A673 (cell line): ENCODE results near the gene MAST1. TPM values are rescaled to one million over a fixed set of nuclear protein-coding genes. Genes with fewer than 3 reads are reported as not detected.
"Not testable (repeated sequence)": the region's sequence is repeated elsewhere in the genome, so short reads cannot be mapped to it uniquely, and the experiment has no call there.

ENCODE experiments used
- BruUV-seq: library from RNA; stranded (reverse); fragments of 400-500 nt; replicated peaks from 2 replicates; lab custom pipeline; 2021; lab: Mats Ljungman, UMichigan
- CTCF ChIA-PET: fragments of 300-600 bp; sonication (Branson Sonifier 250); formaldehyde crosslinking; loops from one replicate; lab custom pipeline; 2022; ENCODE audit warnings: antibody characterized with exemption; lab: Charles Lee
- POLR2A ChIA-PET: fragments of 300-600 bp; sonication (Branson Sonifier 250); formaldehyde crosslinking; loops from one replicate; lab custom pipeline; 2022; ENCODE audit warnings: antibody characterized with exemption; ENCODE audit not compliant: low non-redundant PET; lab: Charles Lee
- DNase-seq: peaks from one replicate; pipeline ENCODE4 v3.0.0-alpha.2; 2015; ENCODE audit warnings: low spot score
- H3K27ac ChIP-seq: fragments of 200-600 bp; sonication (generic); 2 replicates; pipeline ENCODE4 v1.5.1; 2016; ENCODE audit warnings: mixed run types, low read depth, mild to moderate bottlenecking, mixed read lengths, antibody characterized with exemption, low read length; ENCODE audit not compliant: poor library complexity, severe bottlenecking
- H3K27me3 ChIP-seq: fragments of 200-600 bp; sonication (generic); replicated peaks from 2 replicates; pipeline ENCODE4 v1.6.1; 2017; ENCODE audit warnings: mixed run types, low read depth, mild to moderate bottlenecking, mixed read lengths, antibody characterized with exemption, low read length; ENCODE audit not compliant: insufficient read depth, poor library complexity
- H3K36me3 ChIP-seq: fragments of 200-600 bp; sonication (generic); 2 replicates; pipeline ENCODE4 v1.6.1; 2016; ENCODE audit warnings: mixed run types, mild to moderate bottlenecking, mixed read lengths, antibody characterized with exemption, low read length; ENCODE audit not compliant: insufficient read depth, poor library complexity, severe bottlenecking
- H3K4me1 ChIP-seq: fragments of 200-600 bp; sonication (generic); 2 replicates; pipeline ENCODE4 v1.6.1; 2017; ENCODE audit warnings: mixed run types, mild to moderate bottlenecking, mixed read lengths, antibody characterized with exemption, low read length; ENCODE audit not compliant: insufficient read depth, poor library complexity, severe bottlenecking
- H3K4me3 ChIP-seq: fragments of 200-600 bp; sonication (generic); 2 replicates; pipeline ENCODE4 v1.5.1; 2016; ENCODE audit warnings: low read depth, mixed run types, mild to moderate bottlenecking, mixed read lengths, low read length; ENCODE audit not compliant: poor library complexity, severe bottlenecking
- H3K9me3 ChIP-seq: fragments of 200-600 bp; sonication (generic); 2 replicates; pipeline ENCODE4 v1.6.1; 2016; ENCODE audit warnings: mixed run types, low read depth, mild to moderate bottlenecking, mixed read lengths, antibody characterized with exemption, low read length; ENCODE audit not compliant: poor library complexity, severe bottlenecking
- CTCF ChIP-seq: fragments of 300-800, 200-600 bp; sonication (generic); conservative IDR thresholded peaks from 2 replicates; pipeline ENCODE4 v1.5.1; 2017; ENCODE audit warnings: low read depth, mild to moderate bottlenecking, antibody characterized with exemption, low read length, moderate library complexity, mixed read lengths
- EZH2 ChIP-seq: fragments of 200-600 bp; sonication (generic); IDR thresholded peaks from 2 replicates; pipeline ENCODE4 v1.6.1; 2017; ENCODE audit warnings: borderline replicate concordance, low read depth, mild to moderate bottlenecking, mixed read lengths, antibody characterized with exemption, low read length; ENCODE audit not compliant: poor library complexity, severe bottlenecking
- intact Hi-C: fragments of 100-400 bp; cut with micrococcal nuclease; formaldehyde crosslinking; loops from one replicate; pipeline ENCODE4 v1.10.0; 2022; ENCODE audit not compliant: unreplicated experiment
- total RNA-seq: library from RNA; stranded (reverse); gene quantifications from 2 replicates; pipeline ENCODE4 v1.2.3, GENCODE V29; 2021

Gene MAST1
- total RNA-seq, 1 experiment from 2014 or later, result 22.2 TPM

DNA sequence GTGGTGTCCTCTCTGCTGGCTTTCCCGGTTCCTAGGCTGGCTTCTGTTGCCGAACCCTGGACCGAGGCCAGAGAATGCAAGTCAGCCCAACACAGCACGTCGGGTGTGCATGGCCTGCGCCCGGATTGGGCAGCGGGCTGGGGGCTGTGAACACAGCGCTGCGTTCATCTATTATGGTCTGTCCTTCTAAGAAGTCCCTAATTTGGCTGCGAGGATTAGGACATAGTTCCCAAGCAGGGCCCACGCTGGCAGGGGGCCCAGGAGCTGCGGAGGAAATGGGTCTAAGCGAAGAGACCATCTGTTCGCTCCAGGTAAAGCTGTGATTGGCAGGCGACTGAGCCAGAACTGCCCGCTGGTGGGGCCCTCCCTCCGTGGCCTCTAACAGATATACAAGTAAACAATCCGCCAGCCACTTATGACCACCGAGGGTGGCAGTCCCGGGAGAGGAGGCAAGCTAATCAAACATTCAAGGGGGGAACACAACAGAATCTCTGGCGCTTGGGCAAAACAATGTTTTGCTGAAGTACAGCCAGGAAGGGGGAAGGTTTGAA lies 74.8 kb downstream of the MAST1 start:
- TF ChIP-seq EZH2 (no peak), CTCF (no peak)
- BruUV-seq, result no TSS peak
- intact Hi-C loops, result no loop called here
- ChIA-PET POLR2A (interaction anchor here (0.7 kb wide), 1 partner anchor 22 kb away, joined by 8 read pairs; the partner anchor contains the start of gene GCDH), CTCF (interaction anchor here (0.6 to 1.5 kb wide), 2 partner anchors 28 to 362 kb away, joined by 3 to 4 read pairs; no protein-coding TSS in a partner anchor)
- H3K4me1 ChIP-seq, result peaks cover 26% of the 10 kb centered on the region
- no peaks in the 10 kb centered on the region for H3K27me3 ChIP-seq
- H3K27ac ChIP-seq, result peak overlapping the region; percentile 76
- DNase-seq, result peak; percentile 90
- H3K36me3 ChIP-seq, result no peaks in the 10 kb centered on the region
- peak overlapping the region; percentile 8 for H3K4me3 ChIP-seq
- H3K9me3 ChIP-seq, result no peaks in the 10 kb centered on the region

DNA sequence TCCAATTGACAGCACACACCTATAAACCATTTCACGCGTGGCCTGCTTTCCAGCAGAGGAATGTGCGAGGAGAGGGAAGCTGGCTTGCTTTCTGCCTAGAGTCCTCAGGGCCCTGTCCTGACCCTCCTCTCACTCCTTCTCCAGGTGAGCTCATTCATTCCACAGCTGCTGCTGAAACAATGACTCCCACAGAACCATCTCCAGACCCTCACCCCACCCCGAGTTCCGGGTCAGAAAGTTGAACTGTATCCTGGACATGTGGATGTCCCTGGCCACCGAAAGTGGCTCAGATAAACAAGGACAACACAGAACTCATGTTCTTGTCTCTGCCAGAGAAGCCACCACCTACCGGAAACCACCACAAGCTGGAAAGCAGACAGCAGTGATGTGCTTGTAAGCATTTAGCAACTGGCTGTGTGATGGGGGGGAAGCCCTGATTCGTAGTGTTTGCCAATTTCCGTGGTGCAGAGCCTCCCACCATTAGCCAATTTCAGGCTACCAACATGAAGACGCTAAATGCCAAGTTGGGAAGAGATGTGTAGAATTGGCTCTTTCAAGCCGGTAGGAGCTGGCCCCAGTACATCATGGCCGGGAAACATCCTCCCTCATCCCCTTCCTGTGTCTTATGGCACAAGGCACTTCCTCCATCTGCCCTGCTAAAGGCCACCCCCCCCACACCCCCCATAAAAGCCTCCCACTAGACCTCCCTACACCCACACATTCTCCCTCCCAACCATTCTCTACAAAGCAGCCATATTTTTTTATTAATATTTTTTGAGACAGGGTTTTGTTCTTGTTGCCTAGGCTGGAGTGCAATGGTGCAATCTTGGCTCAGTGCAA lies 75.8 kb downstream of the MAST1 start:
- CTCF ChIA-PET, result interaction anchor here (0.6 to 1.5 kb wide), 3 partner anchors 29 to 363 kb away, joined by 3 to 6 read pairs (median 4); no protein-coding TSS in a partner anchor

GRCh38 chr19:12915860-12916259 lies 77.5 kb downstream of the MAST1 start:
- intact Hi-C loops, DNase-seq, H3K36me3 ChIP-seq, H3K4me3 ChIP-seq, BruUV-seq, H3K27me3 ChIP-seq, H3K9me3 ChIP-seq, H3K27ac ChIP-seq, POLR2A ChIA-PET: not testable (repeated sequence)
- CTCF ChIA-PET, result interaction anchor here (0.7 kb wide), 1 partner anchor 9 kb away, joined by 8 read pairs; no protein-coding TSS in a partner anchor
- H3K4me1 ChIP-seq, result peaks cover 26% of the 10 kb centered on the region

More for the DNA sequence above, 75.8 kb downstream of the MAST1 start:
- peak overlapping the region; percentile 76 for H3K27ac ChIP-seq
- no TSS peak for BruUV-seq
- intact Hi-C loops, result no loop called here
- TF ChIP-seq EZH2 (no peak), CTCF (no peak)
- H3K36me3 ChIP-seq, result no peaks in the 10 kb centered on the region
- no peaks in the 10 kb centered on the region for H3K9me3 ChIP-seq
- DNase-seq, result no peak
- H3K4me3 ChIP-seq, result no peak overlapping the region
- H3K27me3 ChIP-seq, result no peaks in the 10 kb centered on the region
- H3K4me1 ChIP-seq, result peaks cover 26% of the 10 kb centered on the region
- POLR2A ChIA-PET, result interaction anchor here (0.6 kb wide), 1 partner anchor 41 kb away, joined by 8 read pairs; no protein-coding TSS in a partner anchor
